Motor neuron (in vitro differentiated cells): Measurements from ENCODE around the gene IFIT1B. TPM values are rescaled to one million over a fixed set of nuclear protein-coding genes. Genes with fewer than 3 reads are reported as not detected.
A peak's percentile ranks its signal among the peaks of the same experiment; 100 is the strongest.

Experiments used
- ATAC-seq, 8 experiments: fragments of 200-7000 bp; cut with Tn5 transposase; replicated peaks in 6 of 8; 2 replicates each; pipeline ENCODE4 v1.8.0; 2021; ENCODE audit warnings: mild to moderate bottlenecking in 8 of 8, moderate library complexity in 8 of 8
- H3K27ac ChIP-seq, 2 donors: fragments of 250-450 bp; sonication (Bioruptor Pico); 2 replicates each; pipeline ENCODE4 v1.9.0; 2021; ENCODE audit warnings: antibody characterized with exemption in 2 of 2, mild to moderate bottlenecking in 2 of 2, moderate library complexity in 1 of 2
- H3K4me1 ChIP-seq, 2 donors: fragments of 250-450 bp; sonication (Bioruptor Pico); replicated peaks in 1 of 2; 2 replicates each; pipeline ENCODE4 v1.6.1; 2021; ENCODE audit warnings: antibody characterized with exemption in 2 of 2, mild to moderate bottlenecking in 2 of 2, moderate library complexity in 1 of 2
- H3K4me3 ChIP-seq, 5 donors: fragments of 250-450 bp; sonication (Bioruptor Pico); 2 replicates each; pipeline ENCODE4 v1.9.0; 2021; ENCODE audit warnings: antibody characterized with exemption in 5 of 5, mild to moderate bottlenecking in 5 of 5, moderate library complexity in 4 of 5
- WGBS, 10 experiments: fragments of 450-650 bp; shearing (Covaris generic); methylation state at CpG; one replicate each; pipeline ENCODE4 v1.0.0; 2022; 5-methylcytosine and 5-hydroxymethylcytosine counted together
- in situ Hi-C, 9 experiments: fragments of 400-800 bp; cut with MboI; loops; one replicate each; pipeline ENCODE4 v1.15.0; 2021; ENCODE audit warnings: low sequenced_read_pairs in 9 of 9, low pct_unique_long_range_greater_than_20kb in 2 of 9; ENCODE audit not compliant: unreplicated experiment in 9 of 9
- total RNA-seq, 8 experiments: library from RNA; unstranded; fragments of 300-600 nt; gene quantifications; 2 replicates each; pipeline versions ENCODE4 v1.2.3 to v1.2.4, GENCODE V29; 2022

The IFIT1B gene
- total RNA-seq, 8 experiments from 2014 or later = 0.13 to 0.57 (median 0.53) TPM

DNA sequence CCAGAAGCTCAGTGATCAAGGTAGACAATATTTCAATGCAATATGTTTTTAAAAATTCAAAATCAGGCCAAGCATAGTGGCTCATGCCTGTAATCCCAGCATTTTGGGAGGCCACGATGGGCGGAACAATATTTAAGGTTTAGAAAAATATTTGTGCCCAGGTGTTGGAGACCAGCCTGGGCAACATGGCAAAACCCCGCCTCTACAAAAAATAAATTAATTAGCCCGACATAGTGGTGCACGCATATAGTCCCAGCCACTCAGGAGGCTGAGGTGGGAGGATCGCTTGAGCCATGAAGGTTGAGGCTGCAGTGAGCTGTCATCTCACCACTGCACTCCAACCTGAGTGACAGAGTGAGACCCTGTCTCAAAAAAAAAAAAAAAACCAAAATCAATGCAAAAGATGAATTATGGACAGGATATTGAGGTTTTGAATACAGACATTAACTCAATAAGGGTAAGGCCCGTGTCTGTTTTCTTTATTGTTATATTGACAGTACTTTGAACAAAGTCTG lies 35.6 kb downstream of the IFIT1B start:
- ATAC-seq = no peak
- Histone ChIP-seq H3K4me1 (peaks cover 11 to 26% of the 10 kb centered on the region in 2 donors), H3K27ac (no peak overlapping the region), H3K4me3 (peak overlapping the region in 4 of 5 donors; percentile 51 to 74 (median 58))
- in situ Hi-C loops = no loop called here
- WGBS, 10 experiments = 74 to 98% (median 92%) methylated on average over 2 to 7 of the region's 7 CpGs

DNA sequence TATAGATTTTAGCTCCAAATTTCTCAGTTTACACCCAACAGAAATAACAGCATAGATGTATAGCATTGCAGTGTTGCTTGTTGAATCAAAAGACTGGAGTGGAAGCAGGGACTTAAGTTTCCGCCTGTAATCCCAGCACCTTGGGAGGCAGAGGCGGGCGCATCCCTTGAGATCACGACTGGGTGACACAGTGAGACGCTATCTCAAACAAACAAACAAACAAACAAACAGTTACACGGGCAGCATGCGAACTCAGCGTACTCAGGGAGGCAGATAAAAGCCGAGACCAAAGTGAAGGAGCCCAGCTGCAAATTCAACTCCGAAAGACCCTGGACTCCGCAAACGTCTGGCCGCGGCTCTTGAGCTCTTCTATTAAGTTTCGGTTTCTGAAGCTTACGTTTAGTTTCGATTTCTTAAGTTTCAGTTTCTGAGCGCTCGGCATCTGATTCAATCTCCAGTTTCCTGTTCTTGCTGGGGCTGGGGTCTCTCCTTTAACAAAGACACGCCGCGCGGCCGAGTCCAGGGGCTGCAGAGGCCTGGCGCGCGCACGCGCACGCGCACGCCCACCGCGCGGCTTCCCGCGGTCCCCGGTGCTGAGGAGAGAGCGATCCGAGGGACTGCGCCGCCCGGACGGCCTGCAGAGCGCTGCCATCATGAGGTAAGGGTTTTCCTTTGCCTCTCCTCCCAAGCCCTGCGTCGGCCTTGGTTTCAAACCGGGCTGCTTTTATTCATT lies 36.5 kb downstream of the IFIT1B start, which contains the start of gene IFIT5:
Gene IFIT5 (plus strand): TSS at position 423 of the 733 bp plus-strand sequence. CDS start 231 bp downstream, at position 654.
- Histone ChIP-seq H3K27ac (peak within 1 kb of the TSS; percentile 79 to 87), H3K4me1 (peaks cover 11 to 34% of the 10 kb centered on the region in 2 donors), H3K4me3 (peak within 1 kb of the TSS; percentile 51 to 74 (median 66))
- 0 to 3% (median 0%) methylated on average over 3 to 26 of the region's 48 CpGs; no CpG with 5 or more reads in 1 of the 10 experiments for WGBS, 10 experiments
- in situ Hi-C loops = no loop called here
- peak; percentile 79 to 97 (median 96) for ATAC-seq

DNA sequence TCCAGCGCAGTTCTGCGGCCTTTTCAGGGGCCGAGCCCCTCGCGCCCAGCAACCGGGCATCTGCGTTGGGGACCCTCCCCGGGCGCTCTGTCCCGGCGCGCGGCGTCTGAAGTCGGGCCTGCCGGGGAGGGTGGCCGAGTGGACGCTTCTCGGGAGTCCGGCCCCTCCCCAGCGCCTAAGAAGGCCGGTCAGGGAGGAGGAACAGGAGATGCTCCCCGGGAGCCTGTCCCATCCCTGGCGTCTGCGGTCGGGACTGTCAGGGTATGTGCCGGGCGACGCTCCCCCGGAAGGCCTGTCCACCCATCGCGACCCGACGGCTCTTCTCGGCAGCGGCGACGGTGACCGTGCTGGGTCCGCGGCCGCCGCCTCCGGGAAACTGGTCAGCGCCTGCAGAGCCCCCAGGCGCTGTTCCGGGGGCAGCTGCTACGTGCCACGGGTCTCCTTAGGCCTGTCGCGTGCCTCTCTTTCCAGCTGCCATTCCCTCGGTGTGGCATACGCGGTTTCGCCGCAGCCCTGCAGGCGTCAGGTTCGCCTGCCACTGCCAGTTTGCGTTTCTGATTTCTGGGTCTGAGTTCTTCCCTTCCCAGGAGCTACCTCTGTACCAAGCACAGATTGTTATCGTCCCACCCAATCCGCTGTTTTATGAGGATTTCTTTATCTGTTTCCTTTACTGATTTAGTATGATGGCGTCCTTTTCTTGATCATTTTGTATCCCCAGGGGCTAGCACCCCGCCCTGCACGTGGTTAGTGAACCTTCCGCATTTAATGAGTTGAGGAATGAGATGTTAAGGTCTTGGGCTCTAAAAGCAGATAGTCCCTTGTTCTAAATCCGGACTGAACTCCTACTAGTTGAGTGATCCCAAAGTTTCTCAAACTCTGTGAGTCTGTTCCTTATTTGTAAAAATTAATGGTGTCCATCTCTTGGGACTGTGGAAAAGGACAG lies 37.3 kb downstream of the IFIT1B start:
- peak overlapping the region; percentile 79 to 87 for H3K27ac ChIP-seq
- peak; percentile 71 to 80 (median 74) for ATAC-seq
- peak overlapping the region; percentile 51 to 74 (median 66) for H3K4me3 ChIP-seq
- WGBS, 10 experiments = 0 to 51% (median 11%) methylated on average over 1 to 23 of the region's 66 CpGs; no CpG with 5 or more reads in 1 of the 10 experiments
- peaks cover 15 to 43% of the 10 kb centered on the region in 2 donors for H3K4me1 ChIP-seq
- in situ Hi-C loops = no loop called here

DNA sequence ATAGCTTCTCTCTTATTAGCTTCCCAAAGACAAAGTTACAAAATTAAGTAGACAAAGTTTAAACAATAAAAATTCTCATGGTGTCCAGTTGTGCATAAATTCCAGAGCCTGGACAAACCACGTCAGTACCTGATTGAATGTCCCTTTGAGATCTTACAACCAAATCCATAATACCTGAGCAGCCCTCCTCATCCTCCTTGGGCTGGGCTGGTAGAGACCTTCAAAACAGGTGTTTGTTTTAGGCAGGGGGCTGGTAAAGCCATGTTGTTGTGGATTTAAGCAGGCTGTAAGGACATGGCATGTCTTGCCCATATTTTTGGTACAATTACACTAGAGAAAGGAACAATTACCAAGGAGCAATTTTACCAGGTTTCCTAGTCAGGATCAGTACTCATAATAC lies 38.6 kb downstream of the IFIT1B start:
- in situ Hi-C loops = no loop called here
- H3K27ac ChIP-seq = no peak overlapping the region
- ATAC-seq = no peak
- H3K4me1 ChIP-seq = peaks cover 15 to 45% of the 10 kb centered on the region in 2 donors
- no peak overlapping the region for H3K4me3 ChIP-seq
- WGBS, 10 experiments = 67 to 100% (median 94%) methylated on average over 1 of the region's 1 CpG; no CpG with 5 or more reads in 4 of the 10 experiments

DNA sequence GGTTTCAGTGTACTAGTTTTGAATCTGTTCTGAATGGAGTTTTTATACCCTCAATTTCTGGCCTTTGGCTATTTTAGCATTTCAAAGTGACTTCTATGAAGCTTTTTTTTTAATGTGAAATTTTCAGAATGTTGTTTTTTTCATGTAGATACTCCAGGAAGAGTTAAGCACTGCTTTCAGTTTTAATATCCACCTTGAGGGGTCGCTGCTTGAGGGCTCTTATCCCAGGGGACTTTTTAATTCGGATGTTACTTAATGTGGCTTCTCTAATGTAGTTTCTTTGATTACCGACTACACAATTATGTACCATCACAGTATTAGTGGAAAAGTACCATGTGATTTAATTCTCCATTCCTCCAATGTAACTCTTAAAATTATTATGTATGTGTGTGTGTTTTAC lies 41.7 kb downstream of the IFIT1B start:
- in situ Hi-C loops = no loop called here
- ATAC-seq = no peak
- 0 to 74% (median 64%) methylated on average over 2 to 3 of the region's 3 CpGs; no CpG with 5 or more reads in 1 of the 10 experiments for WGBS, 10 experiments
- Histone ChIP-seq H3K27ac (no peak overlapping the region), H3K4me1 (peaks cover 15 to 43% of the 10 kb centered on the region in 2 donors), H3K4me3 (peak overlapping the region in 1 of 5 donors; percentile 10)

DNA sequence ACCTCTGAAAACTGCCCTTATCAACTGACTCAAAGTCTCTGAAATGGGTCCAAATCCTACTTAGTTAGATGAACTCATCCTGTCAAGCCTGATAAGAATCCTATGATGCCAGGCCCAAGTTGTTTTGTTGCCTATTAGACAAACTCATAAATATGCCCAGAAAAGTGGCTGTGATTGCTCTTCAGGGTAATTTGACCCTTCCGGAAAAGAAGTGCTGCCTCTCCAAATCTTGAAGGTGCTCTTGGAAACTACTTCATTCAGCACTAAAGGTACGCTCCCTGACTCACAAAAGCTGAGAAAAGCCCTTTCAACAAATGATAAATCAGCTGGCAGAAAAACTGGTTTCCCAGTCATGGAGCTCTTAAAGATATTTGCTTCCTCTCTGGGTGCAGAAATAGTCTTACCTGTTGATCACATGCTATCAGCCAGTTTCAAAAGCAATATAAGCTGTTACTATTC lies 43.2 kb downstream of the IFIT1B start:
- ATAC-seq = no peak
- 91 to 100% (median 100%) methylated on average over 1 to 2 of the region's 2 CpGs; no CpG with 5 or more reads in 3 of the 10 experiments for WGBS, 10 experiments
- Histone ChIP-seq H3K4me3 (no peak overlapping the region), H3K4me1 (peaks cover 12 to 37% of the 10 kb centered on the region in 2 donors), H3K27ac (no peak overlapping the region)
- in situ Hi-C loops = loop anchor here in 3 of 9 experiments (10.0 kb wide), 1 partner anchor 144 kb away; no protein-coding TSS in a partner anchor

DNA sequence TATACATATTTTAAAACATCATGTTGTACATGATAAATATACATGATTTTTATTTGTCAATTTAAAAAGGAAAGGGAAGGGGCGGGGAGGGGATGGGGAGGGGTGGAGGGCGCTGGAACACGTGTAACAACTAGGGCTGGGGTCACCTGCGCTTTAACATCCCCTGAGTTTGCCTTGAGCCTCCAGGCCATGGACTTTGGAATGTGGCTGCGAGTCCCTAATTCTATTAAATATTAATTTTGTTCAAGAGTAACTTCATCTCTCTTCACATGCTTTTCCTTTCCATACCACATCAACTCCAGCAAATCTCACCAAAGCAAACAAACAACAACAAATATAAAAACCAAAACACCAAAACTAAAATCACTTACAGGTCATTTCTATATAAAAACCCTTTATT lies 47.1 kb downstream of the IFIT1B start:
- Histone ChIP-seq H3K27ac (no peak overlapping the region), H3K4me3 (no peak overlapping the region), H3K4me1 (peaks cover 0 to 4% of the 10 kb centered on the region in 2 donors)
- no peak for ATAC-seq
- 40 to 100% (median 94%) methylated on average over 1 to 2 of the region's 5 CpGs; no CpG with 5 or more reads in 5 of the 10 experiments for WGBS, 10 experiments
- in situ Hi-C loops = loop anchor here in 5 of 9 experiments (10.0 to 25.0 kb wide), 3 partner anchors 137 to 312 kb away; no protein-coding TSS in a partner anchor

DNA sequence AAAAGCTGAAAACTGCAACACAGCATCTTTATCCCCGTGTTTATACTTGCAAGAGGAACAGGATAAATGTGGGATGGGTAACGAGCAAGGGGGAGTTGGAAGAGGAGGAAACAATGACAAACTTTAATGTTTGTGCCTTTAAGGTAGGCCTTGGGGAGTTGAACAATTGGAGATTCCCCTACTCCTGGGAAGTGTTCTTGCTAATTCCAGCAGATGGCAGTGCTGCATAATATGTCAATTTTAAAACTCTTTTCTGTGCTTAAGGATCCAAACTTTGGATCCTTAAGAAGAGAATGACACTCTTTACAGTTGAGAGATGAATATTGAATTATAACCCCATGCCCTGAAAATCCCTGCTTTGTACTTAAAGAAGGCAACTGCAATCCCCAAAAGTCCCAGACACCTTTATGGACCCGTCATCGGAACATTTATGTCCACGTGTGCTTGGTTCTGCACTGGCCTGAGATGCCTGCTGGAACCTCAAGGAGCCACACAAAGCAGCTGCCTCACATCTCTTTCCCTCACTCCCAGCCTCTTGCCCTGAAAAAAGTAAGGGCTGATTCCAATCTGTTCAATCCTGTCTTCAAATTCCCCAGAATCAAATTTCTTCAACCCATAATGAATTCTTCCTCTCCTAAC lies 48.5 kb downstream of the IFIT1B start:
- in situ Hi-C loops = loop anchor here in 5 of 9 experiments (10.0 to 25.0 kb wide), 3 partner anchors 136 to 311 kb away; no protein-coding TSS in a partner anchor
- no peak overlapping the region for H3K27ac ChIP-seq
- ATAC-seq = peak in 7 of 8 experiments; percentile 45 to 86 (median 75)
- no peaks in the 10 kb centered on the region for H3K4me1 ChIP-seq
- H3K4me3 ChIP-seq = no peak overlapping the region
- 0 to 78% (median 60%) methylated on average over 2 to 5 of the region's 5 CpGs; no CpG with 5 or more reads in 1 of the 10 experiments for WGBS, 10 experiments

DNA sequence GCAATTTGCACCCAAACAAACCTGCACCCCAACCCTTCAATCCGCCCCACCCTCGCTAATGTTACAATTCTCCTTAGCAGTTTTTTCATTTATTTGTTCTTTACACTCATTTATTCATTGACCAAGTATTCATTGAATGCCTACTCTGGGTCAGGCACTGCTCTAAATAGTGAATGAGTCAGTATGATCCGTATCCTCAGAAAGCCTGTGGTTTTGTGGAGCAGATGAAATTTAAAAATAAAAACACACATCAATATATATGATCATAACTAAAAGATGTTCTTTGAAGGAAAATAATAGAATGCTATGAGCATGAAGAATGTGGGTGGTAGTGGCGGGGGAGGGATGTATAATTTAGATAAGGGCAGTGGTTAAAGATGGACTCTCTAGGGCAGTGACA lies 49.8 kb downstream of the IFIT1B start:
- ATAC-seq = peak in 1 of 8 experiments; percentile 41
- Histone ChIP-seq H3K27ac (no peak overlapping the region), H3K4me3 (no peak overlapping the region), H3K4me1 (no peaks in the 10 kb centered on the region)
- WGBS, 10 experiments = 13 to 100% (median 82%) methylated on average over 1 to 4 of the region's 4 CpGs; no CpG with 5 or more reads in 2 of the 10 experiments
- in situ Hi-C loops = loop anchor here in 5 of 9 experiments (10.0 to 25.0 kb wide), 3 partner anchors 135 to 310 kb away; no protein-coding TSS in a partner anchor

DNA sequence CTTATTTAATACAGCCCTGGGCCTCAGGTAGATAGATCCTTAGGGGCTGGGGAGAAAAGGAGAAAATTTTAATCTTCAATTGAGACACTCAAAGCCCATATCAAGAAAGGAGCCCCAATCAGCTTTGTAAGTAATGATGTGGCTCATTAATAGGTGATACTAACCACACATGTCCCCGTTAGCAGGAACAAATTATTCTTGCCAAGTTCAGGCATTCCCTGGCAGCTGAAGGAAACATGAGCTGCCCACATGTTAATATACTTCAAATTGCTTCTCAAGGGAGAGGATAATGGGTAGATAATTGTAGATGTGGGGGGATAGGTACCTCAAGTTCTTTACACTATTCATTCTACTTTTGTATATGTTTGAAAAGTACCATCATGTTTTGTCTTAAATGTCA lies 51.0 kb downstream of the IFIT1B start:
- WGBS, 10 experiments = 17 to 100% (median 67%) methylated on average over 1 of the region's 1 CpG; no CpG with 5 or more reads in 5 of the 10 experiments
- in situ Hi-C loops = loop anchor here in 5 of 9 experiments (10.0 to 25.0 kb wide), 3 partner anchors 133 to 308 kb away; no protein-coding TSS in a partner anchor

DNA sequence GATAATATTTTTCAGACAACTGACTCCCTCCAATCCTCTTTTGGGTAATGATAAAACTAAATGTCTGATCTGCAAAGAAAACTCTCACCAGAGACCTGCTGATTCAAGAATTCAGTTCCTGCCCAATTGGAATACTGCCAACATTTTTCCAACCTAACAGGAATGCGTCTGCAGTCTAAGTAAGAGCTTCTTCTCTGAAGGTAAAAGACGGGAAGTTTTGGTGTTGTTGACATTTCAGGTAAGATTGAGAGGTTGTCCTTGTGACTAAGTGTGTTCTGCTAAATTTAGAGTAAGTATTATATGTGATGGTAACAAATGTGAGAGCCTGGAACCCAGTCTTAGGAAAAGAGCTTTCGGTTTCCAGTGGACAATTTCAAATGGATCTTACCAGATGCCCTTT lies 54.1 kb downstream of the IFIT1B start:
- Histone ChIP-seq H3K27ac (no peak overlapping the region), H3K4me3 (no peak overlapping the region), H3K4me1 (no peaks in the 10 kb centered on the region)
- 68 to 100% (median 82%) methylated on average over 1 to 3 of the region's 3 CpGs; no CpG with 5 or more reads in 2 of the 10 experiments for WGBS, 10 experiments
- in situ Hi-C loops = loop anchor here in 3 of 9 experiments (25.0 kb wide), 2 partner anchors 130 to 305 kb away; no protein-coding TSS in a partner anchor
- peak in 1 of 8 experiments; percentile 23 for ATAC-seq

More for the DNA sequence above, 51.0 kb downstream of the IFIT1B start:
- no peaks in the 10 kb centered on the region for H3K4me1 ChIP-seq
- no peak for ATAC-seq
- H3K27ac ChIP-seq = no peak overlapping the region
- no peak overlapping the region for H3K4me3 ChIP-seq
